Keratinocyte (primary cell): ENCODE measurements around the gene ARPP19. TPM values are rescaled to one million over a fixed set of nuclear protein-coding genes. Genes with fewer than 3 reads are reported as not detected.

ENCODE experiments used
- DNase-seq: peaks from one replicate; pipeline ENCODE4 v3.0.0-alpha.2; 2011; ENCODE audit warnings: low read depth, missing footprints, low spot score
- FAIRE-seq: peaks from 2 replicates; lab custom pipeline; 2011; peaks lifted over from hg19 to GRCh38; lab: Jason Lieb, UNC
- H2AFZ ChIP-seq: 2 replicates; pipeline ENCODE4 v1.6.0; 2012; ENCODE audit warnings: low read length, control low read depth, inconsistent platforms; ENCODE audit not compliant: control insufficient read depth
- H3K27ac ChIP-seq: 2 replicates; pipeline ENCODE4 v1.5.1; 2011; ENCODE audit warnings: low read length; ENCODE audit not compliant: control insufficient read depth, insufficient read depth
- H3K27me3 ChIP-seq: 3 replicates; pipeline ENCODE4 v1.6.0; 2011; ENCODE audit warnings: low read length; ENCODE audit not compliant: control insufficient read depth, insufficient read depth; ENCODE audit errors: extremely low read depth
- H3K36me3 ChIP-seq, 2 experiments: 2 replicates in 1 of 2; 3 replicates in 1 of 2; pipeline ENCODE4 v1.5.1; 2011; ENCODE audit warnings: low read length in 2 of 2, mild to moderate bottlenecking in 1 of 2; ENCODE audit not compliant: control insufficient read depth in 2 of 2, insufficient read depth in 2 of 2; ENCODE audit errors: extremely low read depth in 1 of 2
- H3K4me1 ChIP-seq: 3 replicates; pipeline ENCODE4 v1.5.1; 2011; ENCODE audit warnings: low read length; ENCODE audit not compliant: control insufficient read depth, insufficient read depth; ENCODE audit errors: extremely low read depth
- H3K4me2 ChIP-seq: 3 replicates; pipeline ENCODE4 v1.6.0; 2011; ENCODE audit warnings: low read depth, low read length; ENCODE audit not compliant: control insufficient read depth, insufficient read depth; ENCODE audit errors: extremely low read depth
- H3K4me3 ChIP-seq, 3 experiments: fragments of 200-600 bp in 1 of 3; sonication (generic) in 1 of 3; 2 replicates in 2 of 3; 3 replicates in 1 of 3; pipeline ENCODE4 v1.5.1; 2011 to 2016; ENCODE audit warnings: low read length in 3 of 3, mild to moderate bottlenecking in 3 of 3, control low read depth in 2 of 3, inconsistent platforms in 1 of 3, low read depth in 1 of 3, mixed read lengths in 1 of 3, mixed run types in 1 of 3, moderate library complexity in 1 of 3; ENCODE audit not compliant: control insufficient read depth in 2 of 3, insufficient read depth in 2 of 3; ENCODE audit errors: extremely low read depth in 1 of 3
- H3K79me2 ChIP-seq: 2 replicates; pipeline ENCODE4 v1.6.0; 2012; ENCODE audit warnings: low read length; ENCODE audit not compliant: control insufficient read depth, insufficient read depth
- H3K9ac ChIP-seq: 3 replicates; pipeline ENCODE4 v1.6.0; 2011; ENCODE audit warnings: low read length; ENCODE audit not compliant: control insufficient read depth, insufficient read depth; ENCODE audit errors: extremely low read depth
- H3K9me1 ChIP-seq: 3 replicates; pipeline ENCODE4 v1.6.0; 2011; ENCODE audit warnings: low read length; ENCODE audit not compliant: control insufficient read depth, insufficient read depth; ENCODE audit errors: extremely low read depth
- H3K9me3 ChIP-seq: 2 replicates; pipeline ENCODE4 v1.5.1; 2012; ENCODE audit warnings: low read depth, low read length; ENCODE audit not compliant: control insufficient read depth
- H4K20me1 ChIP-seq: 3 replicates; pipeline ENCODE4 v1.6.0; 2011; ENCODE audit warnings: low read length; ENCODE audit not compliant: control insufficient read depth, insufficient read depth; ENCODE audit errors: extremely low read depth
- EZH2 ChIP-seq: IDR thresholded peaks from one replicate; pipeline ENCODE4 v1.6.1; 2012; ENCODE audit warnings: inconsistent platforms, mild to moderate bottlenecking, low read length, moderate library complexity
- dilution Hi-C: fragments of 300-500 bp; cut with MboI; formaldehyde crosslinking; loops from one replicate; pipeline ENCODE4 v1.7.0; 2020; ENCODE audit warnings: low sequenced_read_pairs; ENCODE audit not compliant: extremely low pct_ligation_motif_present
- polyA plus RNA-seq, 5 experiments: library from polyadenylated mRNA; depleted of rRNA in 3 of 5; stranded (reverse) in 3 of 5; stranded (forward) in 1 of 5; unstranded in 1 of 5; fragments of >200 nt; gene quantifications; 1 replicate in 1 of 5; 2 replicates in 3 of 5; 3 replicates in 1 of 5; pipeline versions ENCODE4 v1.2.1 to v1.2.3, GENCODE V29; 2011 to 2012; ENCODE audit warnings: missing spikeins in 2 of 5, low read depth in 1 of 5, low replicate concordance in 1 of 5
- TF ChIP-seq, protein P1 (sequence below), 3 experiments: IDR thresholded peaks in 1 of 3; conservative IDR thresholded peaks in 1 of 3; optimal IDR thresholded peaks in 1 of 3; 2 replicates in 2 of 3; 3 replicates in 1 of 3; pipeline versions ENCODE3 to v1.5.1; 2011; ENCODE audit warnings: low read length in 3 of 3, mild to moderate bottlenecking in 3 of 3, moderate library complexity in 2 of 3, control low read depth in 1 of 3, inconsistent platforms in 1 of 3; ENCODE audit not compliant: insufficient read depth in 2 of 3; ENCODE audit errors: extremely low read depth in 1 of 3

The ARPP19 gene
- polyA plus RNA-seq, 1 donor (not counting 4 experiments of a cell fraction or from before 2014, with no cell fraction given): 128 TPM

- Histone ChIP-seq H3K9me3 (no peaks in the 10 kb centered on the region), H3K36me3 (peaks cover 0 to 4% of the 10 kb centered on the region in 2 experiments), H3K27ac (no peak overlapping the region), H3K27me3 (no peaks in the 10 kb centered on the region), H2AFZ (no peak overlapping the region), H3K4me2 (no peak overlapping the region), H3K4me1 (peaks cover 39% of the 10 kb centered on the region), H3K9me1 (no peaks in the 10 kb centered on the region), H4K20me1 (no peaks in the 10 kb centered on the region), H3K9ac (no peak overlapping the region), H3K79me2 (peaks cover 73% of the 10 kb centered on the region), H3K4me3 (no peak overlapping the region)
- dilution Hi-C loops: no loop called here
- no peak for FAIRE-seq
- DNase-seq: no peak
- TF ChIP-seq, protein P1, sequence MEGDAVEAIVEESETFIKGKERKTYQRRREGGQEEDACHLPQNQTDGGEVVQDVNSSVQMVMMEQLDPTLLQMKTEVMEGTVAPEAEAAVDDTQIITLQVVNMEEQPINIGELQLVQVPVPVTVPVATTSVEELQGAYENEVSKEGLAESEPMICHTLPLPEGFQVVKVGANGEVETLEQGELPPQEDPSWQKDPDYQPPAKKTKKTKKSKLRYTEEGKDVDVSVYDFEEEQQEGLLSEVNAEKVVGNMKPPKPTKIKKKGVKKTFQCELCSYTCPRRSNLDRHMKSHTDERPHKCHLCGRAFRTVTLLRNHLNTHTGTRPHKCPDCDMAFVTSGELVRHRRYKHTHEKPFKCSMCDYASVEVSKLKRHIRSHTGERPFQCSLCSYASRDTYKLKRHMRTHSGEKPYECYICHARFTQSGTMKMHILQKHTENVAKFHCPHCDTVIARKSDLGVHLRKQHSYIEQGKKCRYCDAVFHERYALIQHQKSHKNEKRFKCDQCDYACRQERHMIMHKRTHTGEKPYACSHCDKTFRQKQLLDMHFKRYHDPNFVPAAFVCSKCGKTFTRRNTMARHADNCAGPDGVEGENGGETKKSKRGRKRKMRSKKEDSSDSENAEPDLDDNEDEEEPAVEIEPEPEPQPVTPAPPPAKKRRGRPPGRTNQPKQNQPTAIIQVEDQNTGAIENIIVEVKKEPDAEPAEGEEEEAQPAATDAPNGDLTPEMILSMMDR (optimal IDR thresholded peaks at IDR 0.05 in 1 of 3, IDR thresholded peaks at IDR 0.05 in 1 of 3, conservative IDR thresholded peaks at IDR 0.05 in 1 of 3; ENCODE audit: extremely low read depth in 1 of 3, insufficient read depth in 2 of 3, low read length in 3 of 3): no peak
- no peak for TF ChIP-seq EZH2
Measured at GRCh38 chr15:52518487-52519371, 50.1 kb downstream of the ARPP19 start.

DNA sequence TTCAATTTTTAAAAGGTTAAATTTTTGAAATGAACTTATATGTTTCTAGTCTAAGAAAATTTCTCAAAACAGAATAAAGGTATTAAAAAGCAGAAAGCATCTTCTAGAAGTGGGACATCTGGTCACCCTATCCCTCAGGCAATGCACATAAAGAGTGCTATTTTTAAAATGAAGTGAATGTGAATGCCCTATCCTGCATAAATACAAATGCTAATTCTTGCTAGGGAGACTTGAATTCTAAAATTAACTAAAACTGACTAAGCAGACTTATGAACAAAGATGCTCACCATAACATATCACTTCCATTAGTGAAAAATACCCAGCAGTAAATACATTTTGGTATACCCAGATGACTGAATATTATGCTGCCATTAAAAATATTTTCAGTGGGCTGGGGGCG is 51.8 kb downstream of the ARPP19 start:
- peaks cover 26% of the 10 kb centered on the region for H3K4me1 ChIP-seq
- peaks cover 0 to 4% of the 10 kb centered on the region in 2 experiments for H3K36me3 ChIP-seq
- H3K27me3 ChIP-seq: no peaks in the 10 kb centered on the region
- no peak overlapping the region for H3K4me2 ChIP-seq
- no peak overlapping the region for H3K9ac ChIP-seq
- H3K79me2 ChIP-seq: peaks cover 74% of the 10 kb centered on the region
- FAIRE-seq: no peak
- dilution Hi-C loops: no loop called here
- TF ChIP-seq, protein P1 (optimal IDR thresholded peaks at IDR 0.05 in 1 of 3, IDR thresholded peaks at IDR 0.05 in 1 of 3, conservative IDR thresholded peaks at IDR 0.05 in 1 of 3; ENCODE audit: extremely low read depth in 1 of 3, insufficient read depth in 2 of 3, low read length in 3 of 3): no peak
- no peak for TF ChIP-seq EZH2
- no peak overlapping the region for H3K27ac ChIP-seq
- H4K20me1 ChIP-seq: no peaks in the 10 kb centered on the region
- H3K9me1 ChIP-seq: no peaks in the 10 kb centered on the region
- no peak for DNase-seq
- no peak overlapping the region for H2AFZ ChIP-seq
- no peaks in the 10 kb centered on the region for H3K9me3 ChIP-seq
- no peak overlapping the region for H3K4me3 ChIP-seq
